Left ventricle myocardium inferior (tissue), 1 donor: ENCODE measurements around the gene INSR. TPM values are rescaled to one million over a fixed set of nuclear protein-coding genes. Genes with fewer than 3 reads are reported as not detected.

Source experiments
- DNase-seq: peaks from one replicate; pipeline ENCODE4 v3.0.0-alpha.2; 2020
- H3K27ac ChIP-seq: fragments of 200-600 bp; replicated peaks from 2 replicates; pipeline ENCODE4 v1.8.0; 2021
- H3K27me3 ChIP-seq: fragments of 200-600 bp; 2 replicates; pipeline ENCODE4 v1.8.0; 2021; ENCODE audit warnings: low read depth
- H3K36me3 ChIP-seq: fragments of 200-600 bp; 2 replicates; pipeline ENCODE4 v1.8.0; 2021
- H3K4me1 ChIP-seq: fragments of 200-600 bp; 2 replicates; pipeline ENCODE4 v1.8.0; 2021
- H3K4me3 ChIP-seq: fragments of 200-600 bp; 2 replicates; pipeline ENCODE4 v1.8.0; 2021; ENCODE audit warnings: mild to moderate bottlenecking, moderate library complexity
- H3K9me3 ChIP-seq: fragments of 200-600 bp; replicated peaks from 2 replicates; pipeline ENCODE4 v1.8.0; 2021
- intact Hi-C: fragments of 100-400 bp; cut with micrococcal nuclease; formaldehyde crosslinking; loops from one replicate; pipeline ENCODE4 v1.11.0; 2022
- total RNA-seq: library from RNA; stranded (reverse); fragmentation: NEBNext Ultra II Directional; extraction: Animal tissue kit (Norgen Biotek cat#: 25700); gene quantifications from one replicate; pipeline ENCODE4 v1.2.1, GENCODE V29; 2021
- TF ChIP-seq, protein P1 (sequence below): fragments of 200-600 bp; IDR thresholded peaks from 2 replicates; pipeline ENCODE4 v1.8.0; 2021; ENCODE audit warnings: antibody characterized with exemption, mild to moderate bottlenecking, borderline replicate concordance
- donor health status: DM: no; HTN: yes; CAD: no; lungs with severe emphysema.

INSR gene
- total RNA-seq, 1 donor from 2014 or later, result 85.3 TPM

DNA sequence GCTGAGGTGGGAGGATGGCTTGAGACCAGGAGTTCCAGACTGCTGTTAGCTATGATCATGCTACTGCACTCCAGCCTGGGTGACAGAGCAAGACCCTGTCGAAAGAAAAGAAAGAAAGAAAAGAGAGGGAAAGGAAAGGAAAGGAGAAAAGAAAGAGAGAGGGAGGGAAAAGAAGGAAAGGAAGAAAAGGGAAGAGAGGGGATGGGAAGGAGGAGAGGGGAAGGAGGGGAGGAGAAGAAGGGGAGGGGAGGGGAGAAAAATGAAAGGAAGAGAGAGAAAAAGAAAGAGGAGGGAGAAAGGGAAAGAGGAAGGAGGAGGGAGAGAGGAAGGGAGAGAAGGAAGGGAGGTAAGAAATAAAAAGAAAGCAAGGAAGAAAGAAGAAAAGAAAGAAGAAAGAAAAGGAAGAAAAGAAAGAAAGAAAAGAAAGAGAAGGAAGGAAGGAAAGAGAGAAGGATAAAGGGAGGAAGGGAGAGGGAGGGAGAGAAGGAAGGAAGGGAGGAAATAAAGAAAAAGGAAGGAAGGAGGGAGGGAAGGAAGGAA lies 44.1 kb downstream of the INSR start:
- Histone ChIP-seq H3K4me1 (peaks cover 34% of the 10 kb centered on the region), H3K4me3 (no peak overlapping the region), H3K36me3 (peaks cover 7% of the 10 kb centered on the region), H3K27me3 (no peaks in the 10 kb centered on the region), H3K9me3 (peaks cover 10% of the 10 kb centered on the region), H3K27ac (no peak overlapping the region)
- TF ChIP-seq, protein P1, sequence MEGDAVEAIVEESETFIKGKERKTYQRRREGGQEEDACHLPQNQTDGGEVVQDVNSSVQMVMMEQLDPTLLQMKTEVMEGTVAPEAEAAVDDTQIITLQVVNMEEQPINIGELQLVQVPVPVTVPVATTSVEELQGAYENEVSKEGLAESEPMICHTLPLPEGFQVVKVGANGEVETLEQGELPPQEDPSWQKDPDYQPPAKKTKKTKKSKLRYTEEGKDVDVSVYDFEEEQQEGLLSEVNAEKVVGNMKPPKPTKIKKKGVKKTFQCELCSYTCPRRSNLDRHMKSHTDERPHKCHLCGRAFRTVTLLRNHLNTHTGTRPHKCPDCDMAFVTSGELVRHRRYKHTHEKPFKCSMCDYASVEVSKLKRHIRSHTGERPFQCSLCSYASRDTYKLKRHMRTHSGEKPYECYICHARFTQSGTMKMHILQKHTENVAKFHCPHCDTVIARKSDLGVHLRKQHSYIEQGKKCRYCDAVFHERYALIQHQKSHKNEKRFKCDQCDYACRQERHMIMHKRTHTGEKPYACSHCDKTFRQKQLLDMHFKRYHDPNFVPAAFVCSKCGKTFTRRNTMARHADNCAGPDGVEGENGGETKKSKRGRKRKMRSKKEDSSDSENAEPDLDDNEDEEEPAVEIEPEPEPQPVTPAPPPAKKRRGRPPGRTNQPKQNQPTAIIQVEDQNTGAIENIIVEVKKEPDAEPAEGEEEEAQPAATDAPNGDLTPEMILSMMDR, result no peak
- no peak for DNase-seq
- intact Hi-C loops, result no loop called here

DNA sequence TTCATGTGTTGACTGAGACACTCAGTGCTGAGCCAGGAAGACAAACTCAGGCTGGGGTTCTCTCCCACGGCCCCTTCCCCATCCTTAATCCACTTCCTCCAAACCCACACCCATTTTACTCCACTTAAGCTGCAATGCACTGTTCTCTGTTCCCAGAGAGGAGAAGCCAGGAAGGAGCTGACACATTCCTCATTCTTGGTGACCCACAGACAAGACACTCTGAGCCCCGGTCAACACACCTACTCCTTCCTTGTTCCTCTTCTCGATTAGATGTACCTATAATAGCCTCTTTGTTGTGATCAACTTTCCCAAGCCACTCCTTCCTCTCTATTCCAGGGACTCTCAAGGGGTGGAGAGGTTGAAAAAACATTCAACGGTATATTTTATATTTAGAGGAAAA lies 47.1 kb downstream of the INSR start:
- H3K4me3 ChIP-seq, result no peak overlapping the region
- H3K36me3 ChIP-seq, result peaks cover 7% of the 10 kb centered on the region
- H3K9me3 ChIP-seq, result peaks cover 10% of the 10 kb centered on the region
- H3K4me1 ChIP-seq, result peaks cover 51% of the 10 kb centered on the region
- intact Hi-C loops, result no loop called here
- DNase-seq, result no peak
- TF ChIP-seq, protein P1, result no peak
- H3K27me3 ChIP-seq, result no peaks in the 10 kb centered on the region
- peak overlapping the region; percentile 39 for H3K27ac ChIP-seq

DNA sequence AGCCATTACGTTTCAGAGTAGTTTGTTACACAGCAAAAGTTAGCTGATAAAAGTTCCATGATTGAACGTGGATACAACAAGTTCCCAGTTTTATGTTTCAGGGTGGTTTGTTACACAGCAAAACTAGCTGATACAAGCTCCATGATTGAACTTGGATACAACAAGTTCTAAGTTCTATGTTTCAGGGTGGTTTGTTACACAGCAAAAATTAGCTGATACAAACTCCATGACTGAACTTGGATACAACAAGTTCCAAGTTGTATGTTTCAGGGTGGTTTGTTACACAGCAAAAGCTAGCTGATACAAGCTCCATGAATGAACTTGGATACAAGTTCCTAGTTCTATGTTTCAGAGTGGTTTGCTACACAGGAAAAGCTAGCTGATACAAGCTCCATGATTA lies 47.6 kb downstream of the INSR start:
- peaks cover 51% of the 10 kb centered on the region for H3K4me1 ChIP-seq
- intact Hi-C loops, result no loop called here
- DNase-seq, result no peak
- H3K36me3 ChIP-seq, result peaks cover 7% of the 10 kb centered on the region
- H3K27ac ChIP-seq, result no peak overlapping the region
- TF ChIP-seq, protein P1, result no peak
- no peak overlapping the region for H3K4me3 ChIP-seq
- no peaks in the 10 kb centered on the region for H3K27me3 ChIP-seq
- peaks cover 10% of the 10 kb centered on the region for H3K9me3 ChIP-seq

DNA sequence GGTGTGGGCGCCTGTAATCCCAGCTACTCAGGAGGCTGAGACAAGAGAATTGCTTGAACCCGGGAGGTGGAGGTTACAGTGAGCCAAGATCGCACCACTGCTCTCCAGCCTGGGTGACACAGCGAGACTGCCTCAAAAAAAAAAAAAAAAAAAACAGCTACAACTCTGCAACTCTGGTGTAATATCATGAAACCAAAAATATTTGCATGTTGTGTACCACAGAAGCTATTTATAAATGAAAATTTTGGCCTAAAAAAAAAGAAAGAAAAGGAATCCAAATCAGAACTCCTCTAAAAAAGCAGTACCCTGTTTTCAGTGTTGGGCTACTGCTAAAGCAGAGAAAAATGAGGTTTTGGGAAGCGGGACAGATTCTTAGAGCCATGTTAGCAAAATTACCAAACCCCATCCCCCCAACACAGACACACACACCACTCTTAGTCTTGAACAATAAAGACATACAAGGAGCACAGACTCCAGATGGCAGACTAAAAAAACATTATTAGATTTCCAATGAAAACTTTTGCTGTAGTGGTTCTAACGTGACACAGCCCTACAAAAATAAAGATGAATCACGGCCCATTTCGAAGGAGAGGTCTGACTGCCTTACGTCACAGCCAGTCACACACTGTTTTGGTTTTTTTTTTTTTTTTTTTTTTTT lies 51.5 kb downstream of the INSR start:
- Histone ChIP-seq H3K36me3 (peaks cover 7% of the 10 kb centered on the region), H3K4me3 (no peak overlapping the region), H3K4me1 (peaks cover 44% of the 10 kb centered on the region), H3K27me3 (no peaks in the 10 kb centered on the region), H3K27ac (peak overlapping the region; percentile 50), H3K9me3 (peaks cover 17% of the 10 kb centered on the region)
- intact Hi-C loops, result no loop called here
- no peak for DNase-seq
- TF ChIP-seq, protein P1, result no peak

DNA sequence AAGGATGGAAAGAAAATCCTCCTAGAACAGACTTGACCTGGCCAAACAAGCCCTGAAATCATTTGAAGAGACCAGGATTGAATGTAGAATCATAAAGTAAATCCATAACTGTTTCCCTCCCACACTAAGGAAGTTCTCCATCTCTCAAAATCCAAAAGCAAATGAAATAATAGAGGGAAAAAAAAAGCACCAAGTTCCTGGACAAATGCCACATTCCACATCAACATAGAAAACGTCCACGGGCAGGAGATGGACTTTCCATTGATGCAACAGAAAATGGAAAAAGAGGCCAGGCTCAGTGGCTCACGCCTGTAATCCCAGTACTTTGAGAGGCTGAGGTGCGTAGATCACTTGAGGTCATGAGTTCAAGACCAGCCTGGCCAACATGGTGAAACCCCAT lies 56.2 kb downstream of the INSR start:
- Histone ChIP-seq H3K4me1 (peaks cover 49% of the 10 kb centered on the region), H3K9me3 (peaks cover 7% of the 10 kb centered on the region), H3K27ac (no peak overlapping the region), H3K36me3 (no peaks in the 10 kb centered on the region), H3K27me3 (no peaks in the 10 kb centered on the region), H3K4me3 (no peak overlapping the region)
- no peak for DNase-seq
- TF ChIP-seq, protein P1, result no peak
- intact Hi-C loops, result no loop called here
